HG03460 (cell line): ENCODE measurements around the gene SLC66A2.
A peak's percentile ranks its signal among the peaks of the same experiment; 100 is the strongest.

Source experiments
- ATAC-seq: cut with Tn5 transposase; IDR thresholded peaks from one replicate; pipeline ENCODE4 v1.9.1; 2021; ENCODE audit not compliant: unreplicated experiment

Gene SLC66A2

GRCh38 chr18:79952456-79952995 is 1.1 kb upstream of the SLC66A2 start:
- ATAC-seq = no peak

DNA sequence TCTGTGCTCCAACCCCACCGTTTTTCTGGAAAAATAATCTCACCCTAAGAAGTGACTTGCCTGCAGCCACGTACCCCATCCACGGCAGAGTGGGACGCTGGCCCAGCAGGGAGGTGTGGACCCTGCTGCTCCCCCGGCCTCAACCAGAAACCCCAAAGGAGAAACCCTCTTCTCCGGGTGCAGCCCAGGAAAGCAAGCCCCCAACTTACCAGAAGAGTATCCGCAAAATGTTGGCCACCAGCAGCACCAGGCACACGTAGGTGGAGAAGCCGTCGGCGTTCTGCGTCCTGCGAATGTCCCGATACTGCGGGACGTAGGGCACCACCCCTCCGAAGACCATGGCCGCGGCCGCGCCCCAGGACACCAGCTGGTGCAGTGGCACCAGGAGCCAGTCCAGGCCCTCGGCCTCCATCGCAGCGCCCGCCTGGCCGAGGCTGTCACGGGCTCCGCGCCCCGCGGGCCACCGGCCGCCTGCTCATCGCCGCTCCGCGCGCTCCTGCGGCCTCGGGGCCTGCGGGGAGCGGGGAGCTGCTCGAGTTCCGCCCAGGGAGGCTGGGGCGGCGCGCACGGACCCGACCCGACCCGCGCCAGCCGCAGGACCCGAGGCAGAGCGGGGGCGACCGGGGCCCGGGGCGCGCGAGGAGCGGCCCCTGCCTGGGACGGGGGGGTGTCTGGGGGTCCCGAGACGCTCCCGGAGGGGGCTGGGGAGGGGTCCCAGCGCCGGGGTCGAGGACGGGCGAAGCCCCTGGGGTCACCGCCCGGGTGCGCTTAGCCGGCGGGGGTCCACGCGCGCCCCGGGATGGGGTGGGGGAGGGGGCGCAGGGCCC is 725 bp downstream of the SLC66A2 start:
- ATAC-seq = no peak

DNA sequence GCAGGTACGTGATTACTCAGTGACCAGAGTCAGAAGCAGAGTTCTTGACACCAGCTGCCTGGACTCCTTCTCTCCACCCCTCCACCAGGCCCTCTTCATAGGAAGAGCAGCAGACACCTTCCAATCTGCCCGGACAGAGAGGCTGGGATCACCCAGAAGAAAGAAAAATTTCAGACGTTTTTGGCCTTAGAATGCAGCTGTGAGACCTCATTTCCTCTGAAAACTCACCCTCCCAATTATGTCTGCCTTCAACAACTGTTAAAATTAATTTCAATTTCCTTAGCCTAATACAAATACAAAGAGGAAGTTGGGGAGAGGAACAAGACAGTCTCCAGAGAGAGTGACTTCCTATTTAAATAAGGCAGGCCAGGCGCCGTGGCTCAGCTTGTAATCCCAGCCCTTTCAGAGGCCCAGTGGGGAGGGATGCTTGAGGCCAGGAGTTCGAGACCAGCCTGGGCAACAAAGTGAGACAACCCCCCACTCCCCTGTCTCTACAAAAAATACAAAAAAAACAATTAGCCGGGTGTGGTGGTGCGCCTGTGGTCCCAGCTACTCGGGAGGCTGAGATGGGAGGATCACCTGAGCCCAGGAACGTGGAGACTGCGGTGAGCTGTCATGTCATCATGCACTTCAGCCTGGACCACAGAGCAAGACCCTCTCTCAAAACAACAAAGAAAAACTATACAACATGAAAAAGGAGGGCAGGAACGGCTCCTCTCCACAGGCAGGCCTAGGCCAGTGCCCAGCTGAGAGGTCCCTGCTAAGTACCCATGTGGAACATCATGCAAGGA is 1.6 kb downstream of the SLC66A2 start:
- ATAC-seq = peak; percentile 23

DNA sequence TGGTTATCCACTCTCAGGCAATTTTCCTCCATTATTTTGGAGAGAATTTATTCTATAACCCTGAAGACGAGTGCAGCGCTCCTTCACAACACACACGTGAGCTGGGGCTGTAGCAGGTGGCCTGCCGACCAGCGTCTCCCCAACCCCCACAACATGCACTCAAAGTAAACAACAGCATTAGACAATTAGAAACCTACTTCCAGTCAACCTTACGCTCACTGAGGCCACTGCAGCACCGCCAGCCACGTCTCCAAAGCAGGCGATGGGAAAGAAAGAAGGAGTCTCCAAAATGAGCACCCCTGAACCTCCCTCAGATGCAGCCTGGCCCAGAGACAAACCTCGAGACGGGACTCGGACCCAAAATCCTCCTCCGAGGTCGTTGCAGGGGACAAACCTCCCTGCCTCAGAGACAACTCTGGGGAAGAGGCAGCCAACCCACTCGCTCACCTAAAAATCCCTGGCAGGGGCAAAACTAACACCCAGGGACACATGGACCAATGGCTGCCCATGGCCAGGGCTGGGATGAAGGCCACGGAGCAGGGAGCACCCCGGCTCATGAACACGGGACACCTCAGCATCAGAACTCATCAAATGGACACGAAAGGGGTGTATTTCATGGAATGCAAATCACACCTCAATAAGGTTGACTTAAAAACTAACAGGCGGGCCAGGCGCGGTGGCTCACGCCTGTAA is 2.6 kb downstream of the SLC66A2 start:
- no peak for ATAC-seq

- ATAC-seq = no peak
Observed at GRCh38 chr18:79947881-79948610, 3.4 kb downstream of the SLC66A2 start.

- ATAC-seq = no peak
Observed at GRCh38 chr18:79947054-79947755, 4.2 kb downstream of the SLC66A2 start.

DNA sequence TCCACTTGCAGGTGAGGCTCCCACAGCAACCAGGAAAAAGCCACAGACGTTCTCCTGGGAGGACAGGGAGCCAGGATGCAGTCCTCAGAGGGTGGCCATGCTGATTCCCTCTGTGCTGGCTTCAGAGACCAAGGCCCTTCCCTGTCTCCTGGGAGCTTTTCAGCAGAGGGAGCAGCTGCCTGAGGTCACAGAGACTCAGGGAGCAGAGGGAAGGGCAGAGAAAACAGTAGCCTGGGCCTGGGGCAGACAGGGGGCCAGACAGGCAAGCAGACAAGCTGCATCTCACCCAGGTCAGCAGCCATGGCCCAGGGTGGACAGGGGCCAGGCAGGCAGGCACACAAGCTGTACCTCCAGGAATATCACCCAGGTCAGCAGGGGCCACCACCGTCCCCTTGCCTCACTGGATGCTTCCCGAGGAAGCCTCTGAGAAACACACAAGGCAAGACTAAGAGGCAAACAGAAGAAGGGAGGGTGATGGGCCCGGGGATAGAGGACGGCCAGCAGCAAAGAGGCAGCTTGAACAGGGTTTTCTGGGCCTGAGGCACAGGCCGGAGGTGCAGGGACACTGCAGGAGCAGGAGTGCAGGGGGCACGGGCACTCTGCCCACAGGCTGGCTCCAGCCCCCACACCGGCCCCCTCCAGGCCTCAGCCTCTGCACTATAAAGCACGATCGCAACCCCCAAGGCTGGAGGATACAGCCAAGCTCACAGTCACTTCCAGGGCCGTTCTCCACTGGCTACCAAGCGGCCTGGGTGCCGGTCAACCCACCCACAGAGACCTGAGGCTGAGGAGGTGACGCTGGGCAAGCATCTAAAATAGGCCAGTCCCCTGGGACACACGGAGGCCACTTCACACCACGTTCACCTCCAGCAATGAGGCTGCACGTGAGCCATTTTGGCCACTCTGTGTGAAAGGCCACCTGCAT is 6.1 kb downstream of the SLC66A2 start:
- no peak for ATAC-seq

GRCh38 chr18:79944746-79945117 is 6.7 kb downstream of the SLC66A2 start:
- no peak for ATAC-seq

- peak; percentile 40 for ATAC-seq
Observed at GRCh38 chr18:79944126-79944731, 7.2 kb downstream of the SLC66A2 start.

DNA sequence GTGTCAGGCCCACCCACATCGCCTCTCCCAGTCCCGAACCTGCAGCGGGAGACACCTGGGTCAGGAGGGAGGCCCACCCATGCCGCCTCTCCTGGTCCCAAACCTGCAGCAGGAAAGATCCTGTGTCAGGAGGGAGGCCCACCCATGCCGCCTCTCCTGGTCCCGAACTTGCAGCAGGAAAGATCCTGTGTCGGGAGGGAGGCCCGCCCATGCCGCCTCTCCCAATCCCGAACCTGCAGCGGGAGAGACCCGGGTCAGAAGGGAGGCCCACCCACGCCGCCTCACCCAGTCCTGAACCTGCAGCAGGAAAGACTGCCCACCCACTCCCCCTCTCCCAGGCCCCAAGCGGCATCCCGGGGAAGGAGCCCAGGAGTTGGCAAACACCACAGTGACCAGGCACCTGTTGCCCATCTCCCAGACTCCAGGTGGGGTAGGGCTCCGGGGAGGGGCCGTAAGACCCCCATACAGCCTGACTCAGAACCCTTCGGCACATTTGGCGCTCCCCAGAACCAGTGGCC is 7.8 kb downstream of the SLC66A2 start:
- ATAC-seq = no peak

DNA sequence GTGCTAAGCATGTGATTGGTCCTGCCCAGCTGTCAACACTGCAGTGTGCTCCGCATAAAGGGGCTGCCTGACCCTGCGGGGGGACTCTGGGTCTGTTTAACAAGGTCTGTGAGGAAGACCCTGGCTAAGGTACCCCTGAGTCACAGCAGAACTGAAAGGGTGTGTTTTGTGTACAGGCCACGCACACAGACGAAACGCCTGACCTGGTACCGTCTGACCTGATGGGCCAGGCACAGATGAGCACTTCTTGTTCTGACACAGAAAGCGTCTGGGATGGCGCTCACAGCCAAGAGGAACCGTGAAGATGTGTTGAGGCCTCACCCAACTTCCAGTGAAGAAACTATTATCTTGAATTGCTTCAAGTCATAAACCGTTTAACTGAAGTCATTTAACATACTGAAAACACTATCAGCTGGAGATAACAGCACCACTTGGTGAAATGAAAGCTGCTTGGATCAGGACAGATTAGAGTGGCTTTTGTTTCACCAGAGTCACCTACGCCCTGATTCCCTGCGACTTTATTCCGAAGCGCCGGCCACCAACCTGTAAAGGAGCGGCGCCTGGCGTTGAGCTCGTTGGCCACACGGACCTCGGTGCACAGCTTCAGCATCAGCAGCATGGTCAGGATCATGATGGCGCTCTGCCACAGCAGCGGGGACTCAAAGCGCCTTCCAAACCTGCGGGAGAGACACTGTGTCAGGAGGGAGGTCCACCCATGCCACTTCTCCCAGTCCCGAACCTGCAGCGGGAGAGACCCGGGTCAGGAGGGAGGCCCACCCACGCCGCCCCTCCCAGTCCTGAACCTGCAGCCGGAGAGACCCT is 8.5 kb downstream of the SLC66A2 start:
- ATAC-seq = no peak

DNA sequence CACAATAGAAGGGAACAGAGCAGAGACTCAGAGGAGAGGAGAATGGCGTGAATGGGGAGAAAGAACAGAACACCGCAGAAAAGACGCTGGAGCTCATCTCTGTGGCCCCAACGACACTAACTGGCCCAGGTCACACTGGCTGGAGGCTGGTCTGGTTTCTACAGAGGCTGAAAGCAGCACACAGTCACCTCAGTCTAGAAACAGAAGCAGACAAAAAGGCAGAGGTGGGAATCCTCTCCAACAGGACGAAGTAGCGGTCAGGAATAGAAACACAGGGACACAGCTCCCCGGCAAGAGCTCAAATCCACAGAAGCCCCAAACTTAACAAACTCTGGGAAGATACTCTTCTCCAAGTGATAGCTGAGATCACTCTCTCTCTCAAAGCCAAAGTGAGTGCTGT is 9.2 kb downstream of the SLC66A2 start:
- ATAC-seq = no peak

DNA sequence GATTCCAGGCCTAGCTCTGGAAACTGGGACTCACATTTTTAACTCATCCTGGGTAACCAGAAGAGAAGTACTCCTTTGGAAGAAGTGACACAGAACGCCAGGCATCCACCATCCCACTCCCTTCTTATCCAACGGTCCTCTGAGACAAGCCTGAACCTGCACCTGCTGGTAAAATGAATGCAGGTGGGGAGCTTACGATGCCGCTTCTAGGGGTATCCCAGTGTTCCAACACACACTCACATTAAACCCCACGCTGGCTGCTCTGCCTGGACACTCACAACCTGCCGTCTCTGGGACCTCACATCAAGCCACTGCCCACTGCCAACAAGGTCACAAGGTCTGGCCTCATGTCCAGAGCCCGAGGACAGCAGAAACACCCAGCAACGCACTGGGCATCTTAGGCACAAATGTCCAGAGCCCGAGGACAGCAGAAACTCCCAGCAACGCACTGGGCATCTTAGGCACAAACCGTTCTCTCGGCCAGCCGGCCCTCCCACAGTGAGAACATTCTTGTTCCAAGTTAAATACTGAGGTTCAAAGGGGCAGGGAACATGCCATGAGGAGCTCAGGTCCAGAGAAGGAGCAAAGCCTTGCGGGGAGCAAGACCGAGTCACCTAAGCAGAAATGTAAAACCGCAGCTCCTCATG is 9.9 kb downstream of the SLC66A2 start:
- ATAC-seq = no peak

GRCh38 chr18:79940814-79941472 is 10.5 kb downstream of the SLC66A2 start:
- ATAC-seq = no peak

DNA sequence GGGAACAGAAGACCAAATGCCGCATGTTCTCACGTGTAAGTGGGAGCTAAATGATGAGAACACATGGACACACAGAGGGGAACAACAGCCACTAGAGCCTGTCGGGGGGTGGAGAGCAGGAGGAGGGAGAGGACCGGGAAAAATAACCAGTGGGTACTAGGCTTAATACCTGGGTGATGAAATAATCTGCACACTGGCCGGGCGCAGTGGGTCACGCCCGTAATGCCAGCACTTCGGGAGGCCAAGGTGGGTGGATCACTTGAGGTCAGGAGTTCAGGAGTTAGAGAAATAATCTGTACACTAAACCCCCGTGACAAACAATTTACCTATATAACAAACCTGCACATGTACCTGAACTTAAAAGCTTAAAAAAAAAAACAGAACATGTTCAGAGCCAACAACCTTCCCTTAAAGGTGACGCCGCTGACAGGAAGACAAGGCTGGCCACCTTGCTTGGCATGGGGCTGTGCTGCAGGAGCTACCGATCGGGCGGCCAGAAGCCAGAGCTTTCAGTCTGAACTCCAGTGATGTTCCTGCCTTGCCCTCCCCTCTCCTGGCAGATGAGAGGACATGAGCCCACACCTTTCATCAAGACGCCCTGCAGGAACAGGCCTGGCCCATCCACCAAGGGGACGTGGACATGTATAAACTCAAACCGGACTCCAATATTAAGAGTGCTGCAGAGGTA is 11.2 kb downstream of the SLC66A2 start:
- ATAC-seq = no peak

DNA sequence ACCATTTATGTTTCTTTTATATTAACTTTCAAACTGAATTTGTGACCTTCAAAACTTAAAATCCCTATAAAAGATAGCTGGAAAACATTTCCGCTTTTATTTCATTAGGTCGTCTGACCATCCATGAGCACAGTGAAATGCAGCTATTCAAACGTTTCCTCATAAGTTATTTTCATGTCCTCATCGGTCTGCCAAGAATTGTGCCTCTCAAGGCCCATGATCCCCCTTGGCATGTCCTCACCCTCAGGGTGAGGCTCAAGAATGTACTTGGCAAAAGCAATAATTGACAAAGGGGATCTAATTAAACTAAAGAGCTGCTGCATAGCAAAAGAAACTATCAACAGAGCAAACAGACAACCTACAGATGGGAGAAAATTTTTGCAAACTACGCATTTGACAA is 12.4 kb downstream of the SLC66A2 start:
- no peak for ATAC-seq
